ENCODE measurements around the gene PDE4D. TPM values are rescaled to one million over a fixed set of nuclear protein-coding genes. Genes with fewer than 3 reads are reported as not detected.
"Not testable (repeated sequence)": the region's sequence is repeated elsewhere in the genome, so short reads cannot be mapped to it uniquely, and the experiment has no call there.

The PDE4D gene
- polyA plus RNA-seq, 1 donor (not counting 4 experiments of a cell fraction or from before 2014, with no cell fraction given) = 3.6 TPM

GRCh38 chr5:59416026-59416425, 477.5 kb downstream of the PDE4D start:
- Histone ChIP-seq H3K9ac (ENCODE audit: control insufficient read depth, extremely low read depth, insufficient read depth, low read length) (no peak overlapping the region), H3K27ac (ENCODE audit: control insufficient read depth, insufficient read depth, low read length) (no peak overlapping the region), H3K4me2 (ENCODE audit: control insufficient read depth, extremely low read depth, insufficient read depth, low read depth, low read length) (no peak overlapping the region), H3K9me1 (ENCODE audit: control insufficient read depth, extremely low read depth, insufficient read depth, low read length) (no peaks in the 10 kb centered on the region), H2AFZ (ENCODE audit: control insufficient read depth, low read length) (no peak overlapping the region), H3K79me2 (ENCODE audit: control insufficient read depth, insufficient read depth, low read length) (no peaks in the 10 kb centered on the region), H3K36me3 (ENCODE audit: control insufficient read depth in 2 of 2, extremely low read depth in 1 of 2, insufficient read depth in 2 of 2, low read length in 2 of 2) (no peaks in the 10 kb centered on the region), H3K9me3 (ENCODE audit: control insufficient read depth, low read depth, low read length) (no peaks in the 10 kb centered on the region), H3K27me3 (ENCODE audit: control insufficient read depth, extremely low read depth, insufficient read depth, low read length) (no peaks in the 10 kb centered on the region), H4K20me1 (ENCODE audit: control insufficient read depth, extremely low read depth, insufficient read depth, low read length) (no peaks in the 10 kb centered on the region), H3K4me1 (ENCODE audit: control insufficient read depth, extremely low read depth, insufficient read depth, low read length) (no peaks in the 10 kb centered on the region), H3K4me3 (ENCODE audit: control insufficient read depth in 2 of 3, extremely low read depth in 1 of 3, insufficient read depth in 2 of 3, low read depth in 1 of 3, low read length in 3 of 3) (no peak overlapping the region)
- FAIRE-seq (no peak), DNase-seq (ENCODE audit: low read depth, low spot score) (no peak)
- TF ChIP-seq CTCF (optimal IDR thresholded peaks at IDR 0.05 in 1 of 3, IDR thresholded peaks at IDR 0.05 in 1 of 3, conservative IDR thresholded peaks at IDR 0.05 in 1 of 3; ENCODE audit: extremely low read depth in 1 of 3, insufficient read depth in 2 of 3, low read length in 3 of 3) (no peak), EZH2 (IDR thresholded peaks at IDR 0.05; ENCODE audit: low read length) (no peak)
- dilution Hi-C loops (cut with MboI; ENCODE audit: extremely low pct_ligation_motif_present, low sequenced_read_pairs) = no loop called here

- dilution Hi-C loops (cut with MboI; ENCODE audit: extremely low pct_ligation_motif_present, low sequenced_read_pairs) = no loop called here
- H3K79me2 ChIP-seq (ENCODE audit: control insufficient read depth, insufficient read depth, low read length) = no peaks in the 10 kb centered on the region
- H3K27me3 ChIP-seq (ENCODE audit: control insufficient read depth, extremely low read depth, insufficient read depth, low read length) = no peaks in the 10 kb centered on the region
- no peak overlapping the region for H3K4me3 ChIP-seq (ENCODE audit: control insufficient read depth in 2 of 3, extremely low read depth in 1 of 3, insufficient read depth in 2 of 3, low read depth in 1 of 3, low read length in 3 of 3)
- H2AFZ ChIP-seq (ENCODE audit: control insufficient read depth, low read length) = no peak overlapping the region
- no peaks in the 10 kb centered on the region for H4K20me1 ChIP-seq (ENCODE audit: control insufficient read depth, extremely low read depth, insufficient read depth, low read length)
- TF ChIP-seq EZH2 (IDR thresholded peaks at IDR 0.05; ENCODE audit: low read length) (no peak), CTCF (optimal IDR thresholded peaks at IDR 0.05 in 1 of 3, IDR thresholded peaks at IDR 0.05 in 1 of 3, conservative IDR thresholded peaks at IDR 0.05 in 1 of 3; ENCODE audit: extremely low read depth in 1 of 3, insufficient read depth in 2 of 3, low read length in 3 of 3) (no peak)
- H3K9me3 ChIP-seq (ENCODE audit: control insufficient read depth, low read depth, low read length) = peaks cover 6% of the 10 kb centered on the region
- FAIRE-seq = no peak
- no peaks in the 10 kb centered on the region for H3K36me3 ChIP-seq (ENCODE audit: control insufficient read depth in 2 of 2, extremely low read depth in 1 of 2, insufficient read depth in 2 of 2, low read length in 2 of 2)
- no peaks in the 10 kb centered on the region for H3K4me1 ChIP-seq (ENCODE audit: control insufficient read depth, extremely low read depth, insufficient read depth, low read length)
- H3K9ac ChIP-seq (ENCODE audit: control insufficient read depth, extremely low read depth, insufficient read depth, low read length) = no peak overlapping the region
- DNase-seq (ENCODE audit: low read depth, low spot score) = no peak
- H3K27ac ChIP-seq (ENCODE audit: control insufficient read depth, insufficient read depth, low read length) = no peak overlapping the region
- no peak overlapping the region for H3K4me2 ChIP-seq (ENCODE audit: control insufficient read depth, extremely low read depth, insufficient read depth, low read depth, low read length)
- H3K9me1 ChIP-seq (ENCODE audit: control insufficient read depth, extremely low read depth, insufficient read depth, low read length) = no peaks in the 10 kb centered on the region
These were observed 481.1 kb downstream of the PDE4D start for GRCh38 chr5:59412428-59412827.

- FAIRE-seq; H3K79me2 ChIP-seq (ENCODE audit: control insufficient read depth, insufficient read depth, low read length); H4K20me1 ChIP-seq (ENCODE audit: control insufficient read depth, extremely low read depth, insufficient read depth, low read length); H3K9me3 ChIP-seq (ENCODE audit: control insufficient read depth, low read depth, low read length); H3K27ac ChIP-seq (ENCODE audit: control insufficient read depth, insufficient read depth, low read length); H3K9me1 ChIP-seq (ENCODE audit: control insufficient read depth, extremely low read depth, insufficient read depth, low read length); H3K4me2 ChIP-seq (ENCODE audit: control insufficient read depth, extremely low read depth, insufficient read depth, low read depth, low read length); H3K4me1 ChIP-seq (ENCODE audit: control insufficient read depth, extremely low read depth, insufficient read depth, low read length); H3K9ac ChIP-seq (ENCODE audit: control insufficient read depth, extremely low read depth, insufficient read depth, low read length); DNase-seq (ENCODE audit: low read depth, low spot score); H3K27me3 ChIP-seq (ENCODE audit: control insufficient read depth, extremely low read depth, insufficient read depth, low read length); H3K4me3 ChIP-seq (ENCODE audit: control insufficient read depth in 2 of 3, extremely low read depth in 1 of 3, insufficient read depth in 2 of 3, low read depth in 1 of 3, low read length in 3 of 3); H2AFZ ChIP-seq (ENCODE audit: control insufficient read depth, low read length); H3K36me3 ChIP-seq (ENCODE audit: control insufficient read depth in 2 of 2, extremely low read depth in 1 of 2, insufficient read depth in 2 of 2, low read length in 2 of 2); dilution Hi-C loops (cut with MboI; ENCODE audit: extremely low pct_ligation_motif_present, low sequenced_read_pairs): not testable (repeated sequence)
These were observed 484.5 kb downstream of the PDE4D start for GRCh38 chr5:59408997-59409396.
